ENCODE results near the gene MLXIP. TPM values are rescaled to one million over a fixed set of nuclear protein-coding genes. Genes with fewer than 3 reads are reported as not detected.
"Not testable (repeated sequence)": the region's sequence is repeated elsewhere in the genome, so short reads cannot be mapped to it uniquely, and the experiment has no call there.

Gene MLXIP
- total and polyA plus RNA-seq, 2 experiments from 2014 or later = 6.4 to 7.4 TPM

DNA sequence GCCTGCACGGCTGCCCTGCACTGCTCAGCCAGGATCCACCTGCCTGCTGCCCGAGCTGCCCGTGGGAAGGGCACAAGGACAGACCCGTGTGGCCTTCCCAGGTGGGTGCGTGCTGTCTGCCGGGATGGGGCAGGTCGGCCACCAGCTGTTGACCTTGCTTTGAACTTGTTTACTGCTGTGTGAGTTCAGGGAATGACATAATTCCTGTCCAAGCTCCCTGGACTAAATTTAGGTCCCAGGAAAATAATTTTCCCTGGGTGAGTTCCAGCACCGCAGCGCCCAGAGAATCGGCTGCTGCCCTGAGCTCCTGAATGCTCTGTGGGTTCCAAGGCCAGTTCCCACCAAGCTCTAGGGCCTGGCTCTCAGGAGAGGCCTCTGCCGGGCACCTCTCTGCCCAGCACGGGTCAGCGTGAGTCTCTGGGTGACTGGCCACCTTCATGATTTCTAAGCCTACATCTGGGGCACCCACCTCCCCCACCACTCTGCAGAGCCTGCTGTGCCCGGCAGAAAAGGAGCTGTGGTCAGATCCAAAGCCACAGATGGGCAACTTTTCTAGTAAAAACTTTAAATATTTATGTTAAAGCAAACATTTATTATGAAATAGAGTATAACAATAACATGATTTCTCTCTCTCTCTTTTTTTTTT is 27.2 kb upstream of the MLXIP start:
- Histone ChIP-seq H3K27ac (no peak overlapping the region), H3K4me3 (no peak overlapping the region), H3K9me3 (ENCODE audit: low read depth) (no peaks in the 10 kb centered on the region), H3K27me3 (replicated peaks; ENCODE audit: insufficient read depth) (no peaks in the 10 kb centered on the region), H3K9me2 (ENCODE audit: insufficient read depth) (no peaks in the 10 kb centered on the region), H4K20me1 (ENCODE audit: insufficient read depth) (no peaks in the 10 kb centered on the region), H3K79me2 (ENCODE audit: insufficient read depth) (no peaks in the 10 kb centered on the region), H3K4me2 (ENCODE audit: unreplicated experiment) (no peak overlapping the region), H3K9ac (no peak overlapping the region), H2AFZ (no peak overlapping the region), H3K4me1 (ENCODE audit: insufficient read depth) (no peaks in the 10 kb centered on the region), H3K36me3 (ENCODE audit: low read depth) (no peaks in the 10 kb centered on the region), H3F3A (ENCODE audit: insufficient read depth) (no peaks in the 10 kb centered on the region)
- no peak for DNase-seq
- WGBS, 2 experiments (ENCODE audit: low coverage in 1 of 2, low lambda C conversion rate in 2 of 2, missing lambda C conversion rate in 2 of 2) = 62 to 72% methylated on average over 14 of the region's 14 CpGs
- TF ChIP-seq EZH2phosphoT487 (IDR thresholded peaks at IDR 0.05; ENCODE audit: insufficient read depth, low read depth) (no peak), EZH2 (IDR thresholded peaks at IDR 0.05; ENCODE audit: insufficient read depth, poor library complexity, severe bottlenecking) (no peak)
- in situ Hi-C loops (cut with MboI) = no loop called here

DNA sequence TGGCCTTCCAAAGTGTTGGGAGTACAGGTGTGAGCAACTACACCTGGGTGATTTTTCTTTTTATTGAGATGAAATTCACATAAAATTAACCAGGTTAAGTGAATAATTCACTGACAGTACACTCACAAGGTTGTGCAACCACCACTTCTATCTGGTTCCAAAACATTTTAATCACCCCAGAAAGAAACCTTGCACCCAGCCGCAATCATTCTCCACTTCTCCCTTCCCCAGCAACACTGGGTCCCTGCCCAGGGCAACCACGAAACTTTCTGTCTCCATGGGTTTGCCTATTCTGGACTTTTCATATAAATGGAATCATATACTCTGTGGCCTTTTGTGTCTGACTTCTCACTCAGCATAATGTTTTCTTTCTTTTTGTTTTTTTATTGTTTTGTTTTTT is 26.3 kb upstream of the MLXIP start:
- in situ Hi-C loops (cut with MboI) = no loop called here
- no peak overlapping the region for H2AFZ ChIP-seq
- DNase-seq = peak; percentile 13
- TF ChIP-seq EZH2phosphoT487 (IDR thresholded peaks at IDR 0.05; ENCODE audit: insufficient read depth, low read depth) (no peak), EZH2 (IDR thresholded peaks at IDR 0.05; ENCODE audit: insufficient read depth, poor library complexity, severe bottlenecking) (no peak)
- H3K4me1 ChIP-seq (ENCODE audit: insufficient read depth) = no peaks in the 10 kb centered on the region
- no peaks in the 10 kb centered on the region for H3K27me3 ChIP-seq (replicated peaks; ENCODE audit: insufficient read depth)
- no peaks in the 10 kb centered on the region for H4K20me1 ChIP-seq (ENCODE audit: insufficient read depth)
- H3F3A ChIP-seq (ENCODE audit: insufficient read depth) = no peaks in the 10 kb centered on the region
- H3K9ac ChIP-seq = no peak overlapping the region
- H3K79me2 ChIP-seq (ENCODE audit: insufficient read depth) = no peaks in the 10 kb centered on the region
- no peaks in the 10 kb centered on the region for H3K9me2 ChIP-seq (ENCODE audit: insufficient read depth)
- no peak overlapping the region for H3K4me2 ChIP-seq (ENCODE audit: unreplicated experiment)
- no peak overlapping the region for H3K4me3 ChIP-seq
- no peaks in the 10 kb centered on the region for H3K36me3 ChIP-seq (ENCODE audit: low read depth)
- no peaks in the 10 kb centered on the region for H3K9me3 ChIP-seq (ENCODE audit: low read depth)
- 91 to 97% methylated on average over 2 of the region's 2 CpGs for WGBS, 2 experiments (ENCODE audit: low coverage in 1 of 2, low lambda C conversion rate in 2 of 2, missing lambda C conversion rate in 2 of 2)
- no peak overlapping the region for H3K27ac ChIP-seq

DNA sequence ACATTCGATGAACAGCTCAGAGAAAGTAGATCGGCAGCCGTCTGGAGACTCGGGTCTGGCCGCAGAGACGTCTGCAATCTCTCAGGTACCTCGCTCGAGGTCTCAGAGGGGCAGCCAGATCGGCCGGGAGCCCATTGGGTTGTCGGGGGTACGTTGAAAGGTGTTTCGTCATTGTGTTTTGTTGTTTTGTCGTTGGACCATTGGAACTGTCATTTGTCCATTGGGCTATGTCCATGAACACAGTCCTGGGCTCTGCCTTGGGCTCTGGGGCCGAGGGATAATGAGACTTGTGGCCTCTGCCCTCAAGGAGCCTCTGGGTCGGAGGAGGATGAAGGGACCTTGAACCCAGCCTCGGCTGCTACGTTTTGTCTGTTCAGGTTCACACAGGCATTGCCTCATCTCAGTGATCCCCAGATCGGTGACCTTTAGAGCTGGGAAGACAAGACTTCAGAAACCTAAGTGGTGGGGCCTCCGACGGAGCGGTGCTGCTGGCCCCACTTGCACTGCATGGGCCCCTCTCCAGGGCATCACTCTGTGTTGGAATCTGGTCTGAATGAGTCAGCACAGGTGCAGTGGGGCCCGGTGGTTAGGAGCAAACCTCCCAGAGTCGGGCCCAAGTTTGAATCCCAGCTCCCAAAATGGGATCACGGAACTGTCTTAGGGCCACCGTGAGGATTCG is 23.6 kb upstream of the MLXIP start:
- Histone ChIP-seq H3F3A (ENCODE audit: insufficient read depth) (no peaks in the 10 kb centered on the region), H3K9me3 (ENCODE audit: low read depth) (no peaks in the 10 kb centered on the region), H3K4me1 (ENCODE audit: insufficient read depth) (no peaks in the 10 kb centered on the region), H3K4me2 (ENCODE audit: unreplicated experiment) (no peak overlapping the region), H4K20me1 (ENCODE audit: insufficient read depth) (no peaks in the 10 kb centered on the region), H3K4me3 (no peak overlapping the region), H3K9ac (no peak overlapping the region), H3K36me3 (ENCODE audit: low read depth) (no peaks in the 10 kb centered on the region), H3K27me3 (replicated peaks; ENCODE audit: insufficient read depth) (no peaks in the 10 kb centered on the region), H2AFZ (peak overlapping the region; percentile 94; the same call in 1 of the 2 replicates), H3K79me2 (ENCODE audit: insufficient read depth) (no peaks in the 10 kb centered on the region), H3K9me2 (ENCODE audit: insufficient read depth) (no peaks in the 10 kb centered on the region), H3K27ac (no peak overlapping the region)
- TF ChIP-seq EZH2 (IDR thresholded peaks at IDR 0.05; ENCODE audit: insufficient read depth, poor library complexity, severe bottlenecking) (no peak), EZH2phosphoT487 (IDR thresholded peaks at IDR 0.05; ENCODE audit: insufficient read depth, low read depth) (no peak)
- in situ Hi-C loops (cut with MboI) = no loop called here
- DNase-seq = no peak
- WGBS, 2 experiments (ENCODE audit: low coverage in 1 of 2, low lambda C conversion rate in 2 of 2, missing lambda C conversion rate in 2 of 2) = 91 to 92% methylated on average over 27 of the region's 27 CpGs

- H2AFZ ChIP-seq; DNase-seq; H3K36me3 ChIP-seq (ENCODE audit: low read depth); H3K9me2 ChIP-seq (ENCODE audit: insufficient read depth); H3K9me3 ChIP-seq (ENCODE audit: low read depth); H3K27me3 ChIP-seq (replicated peaks; ENCODE audit: insufficient read depth); H3F3A ChIP-seq (ENCODE audit: insufficient read depth); H3K27ac ChIP-seq; H3K4me3 ChIP-seq; in situ Hi-C loops (cut with MboI); H3K4me1 ChIP-seq (ENCODE audit: insufficient read depth); H3K9ac ChIP-seq; H3K79me2 ChIP-seq (ENCODE audit: insufficient read depth); H3K4me2 ChIP-seq (ENCODE audit: unreplicated experiment); H4K20me1 ChIP-seq (ENCODE audit: insufficient read depth): not testable (repeated sequence)
- WGBS, 2 experiments (ENCODE audit: low coverage in 1 of 2, low lambda C conversion rate in 2 of 2, missing lambda C conversion rate in 2 of 2) = 92 to 97% methylated on average over 7 of the region's 7 CpGs
Measured at GRCh38 chr12:122056406-122056805, 22.1 kb upstream of the MLXIP start.

All from GM23248 (cell line).